Large intestine (tissue), 3 donors: ENCODE results near the gene HSPB6. TPM values are rescaled to one million over a fixed set of nuclear protein-coding genes. Genes with fewer than 3 reads are reported as not detected.

Source experiments
- DNase-seq, 2 donors: peaks; one replicate each; pipeline versions ENCODE4 v3.0.0 to v3.0.0-alpha.2; 2013
- H3K27ac ChIP-seq: one replicate; pipeline ENCODE4 v1.5.1; 2013; ENCODE audit warnings: low read length
- H3K27me3 ChIP-seq: 2 replicates; pipeline ENCODE4 v1.6.1; 2013; ENCODE audit warnings: low read length; ENCODE audit not compliant: control insufficient read depth, insufficient read depth
- H3K36me3 ChIP-seq: 2 replicates; pipeline ENCODE4 v1.6.1; 2013; ENCODE audit warnings: low read length; ENCODE audit not compliant: control insufficient read depth, insufficient read depth
- H3K4me1 ChIP-seq: one replicate; pipeline ENCODE4 v1.6.1; 2013; ENCODE audit warnings: low read length; ENCODE audit not compliant: control insufficient read depth, insufficient read depth
- H3K4me3 ChIP-seq: one replicate; pipeline ENCODE4 v1.5.1; 2013; ENCODE audit warnings: low read length
- H3K9me3 ChIP-seq: one replicate; pipeline ENCODE4 v1.6.1; 2013; ENCODE audit warnings: mild to moderate bottlenecking, low read depth, low read length, moderate library complexity; ENCODE audit not compliant: control insufficient read depth
- WGBS: methylation state at CpG from one replicate; pipeline ENCODE4 v1.1.5; 2013; ENCODE audit warnings: low lambda C conversion rate; ENCODE audit not compliant: insufficient coverage; 5-methylcytosine and 5-hydroxymethylcytosine counted together
- polyA plus RNA-seq: library from polyadenylated mRNA; unstranded; fragments of 120-200 nt; gene quantifications from one replicate; pipeline ENCODE4 v1.2.1, GENCODE V29; 2013

The HSPB6 gene
- polyA plus RNA-seq, 1 donor, result 50.2 TPM

DNA sequence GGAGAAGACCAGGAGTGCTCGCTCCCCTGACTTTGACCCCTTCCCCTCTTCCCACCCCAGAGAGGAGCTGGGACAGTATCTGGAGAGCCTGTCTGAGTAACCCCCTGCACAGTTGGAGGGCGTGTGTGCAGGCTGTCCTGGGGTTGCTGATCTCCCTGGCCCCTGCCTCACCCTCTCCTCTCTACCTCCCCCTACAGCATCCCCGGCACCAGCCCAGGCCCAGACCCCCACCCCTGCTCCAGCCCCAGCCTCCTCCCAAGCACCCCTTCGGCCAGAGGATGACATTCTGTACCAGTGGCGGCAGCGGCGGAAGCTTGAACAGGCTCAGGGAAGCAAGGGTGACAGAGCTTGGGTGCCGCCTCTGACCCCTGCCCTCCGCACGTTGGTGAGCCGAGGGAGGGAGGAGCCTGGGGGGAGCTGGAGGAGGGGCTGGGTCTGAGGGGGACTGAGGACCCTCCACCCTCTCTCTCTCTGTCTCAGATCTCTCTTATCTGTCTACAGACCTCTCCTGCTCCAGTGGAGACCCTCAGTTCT is 9.8 kb upstream of the HSPB6 start:
- Histone ChIP-seq H3K4me1 (no peaks in the 10 kb centered on the region), H3K36me3 (peaks cover 25% of the 10 kb centered on the region), H3K27ac (no peak overlapping the region), H3K27me3 (no peaks in the 10 kb centered on the region), H3K4me3 (no peak overlapping the region), H3K9me3 (no peaks in the 10 kb centered on the region)
- WGBS, result no CpG with 5 or more reads among the region's 11 CpGs
- no peak for DNase-seq

- Histone ChIP-seq H3K27me3 (no peaks in the 10 kb centered on the region), H3K4me3 (no peak overlapping the region), H3K27ac (no peak overlapping the region), H3K36me3 (peaks cover 34% of the 10 kb centered on the region), H3K9me3 (no peaks in the 10 kb centered on the region), H3K4me1 (no peaks in the 10 kb centered on the region)
- no peak for DNase-seq
- 100% methylated on average over 2 of the region's 17 CpGs for WGBS
Observed at GRCh38 chr19:35764432-35765315, 7.8 kb upstream of the HSPB6 start.

GRCh38 chr19:35760711-35761349 is 4.0 kb upstream of the HSPB6 start:
- DNase-seq, result no peak
- peaks cover 27% of the 10 kb centered on the region for H3K36me3 ChIP-seq
- WGBS, result no CpG with 5 or more reads among the region's 4 CpGs
- H3K4me1 ChIP-seq, result peaks cover 19% of the 10 kb centered on the region
- no peak overlapping the region for H3K4me3 ChIP-seq
- H3K9me3 ChIP-seq, result no peaks in the 10 kb centered on the region
- H3K27ac ChIP-seq, result no peak overlapping the region
- H3K27me3 ChIP-seq, result peaks cover 14% of the 10 kb centered on the region

DNA sequence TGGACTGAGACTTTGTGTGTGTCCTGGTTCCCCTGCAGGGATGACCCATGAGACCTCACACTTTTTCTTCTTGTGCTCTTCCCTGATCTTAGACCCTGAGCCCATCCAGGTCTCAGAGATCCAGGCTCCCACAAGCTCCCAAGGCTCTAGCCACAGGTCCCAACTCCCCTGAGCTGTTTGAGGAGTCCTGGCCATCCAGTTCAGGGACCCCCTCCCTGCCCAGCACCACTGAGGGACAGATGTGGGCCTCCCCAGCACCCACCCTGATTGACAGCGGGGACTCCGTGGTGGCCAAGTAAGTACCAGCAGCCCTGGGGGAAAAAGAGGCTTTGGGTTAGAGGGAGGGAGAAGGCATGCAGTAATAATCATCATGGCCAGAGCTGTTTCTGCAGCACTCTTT is 2.9 kb upstream of the HSPB6 start:
- Histone ChIP-seq H3K4me3 (no peak overlapping the region), H3K9me3 (no peaks in the 10 kb centered on the region), H3K27ac (no peak overlapping the region), H3K4me1 (peaks cover 25% of the 10 kb centered on the region), H3K27me3 (peaks cover 23% of the 10 kb centered on the region), H3K36me3 (peaks cover 23% of the 10 kb centered on the region)
- DNase-seq, result no peak
- WGBS, result 100% methylated on average over 2 of the region's 2 CpGs

DNA sequence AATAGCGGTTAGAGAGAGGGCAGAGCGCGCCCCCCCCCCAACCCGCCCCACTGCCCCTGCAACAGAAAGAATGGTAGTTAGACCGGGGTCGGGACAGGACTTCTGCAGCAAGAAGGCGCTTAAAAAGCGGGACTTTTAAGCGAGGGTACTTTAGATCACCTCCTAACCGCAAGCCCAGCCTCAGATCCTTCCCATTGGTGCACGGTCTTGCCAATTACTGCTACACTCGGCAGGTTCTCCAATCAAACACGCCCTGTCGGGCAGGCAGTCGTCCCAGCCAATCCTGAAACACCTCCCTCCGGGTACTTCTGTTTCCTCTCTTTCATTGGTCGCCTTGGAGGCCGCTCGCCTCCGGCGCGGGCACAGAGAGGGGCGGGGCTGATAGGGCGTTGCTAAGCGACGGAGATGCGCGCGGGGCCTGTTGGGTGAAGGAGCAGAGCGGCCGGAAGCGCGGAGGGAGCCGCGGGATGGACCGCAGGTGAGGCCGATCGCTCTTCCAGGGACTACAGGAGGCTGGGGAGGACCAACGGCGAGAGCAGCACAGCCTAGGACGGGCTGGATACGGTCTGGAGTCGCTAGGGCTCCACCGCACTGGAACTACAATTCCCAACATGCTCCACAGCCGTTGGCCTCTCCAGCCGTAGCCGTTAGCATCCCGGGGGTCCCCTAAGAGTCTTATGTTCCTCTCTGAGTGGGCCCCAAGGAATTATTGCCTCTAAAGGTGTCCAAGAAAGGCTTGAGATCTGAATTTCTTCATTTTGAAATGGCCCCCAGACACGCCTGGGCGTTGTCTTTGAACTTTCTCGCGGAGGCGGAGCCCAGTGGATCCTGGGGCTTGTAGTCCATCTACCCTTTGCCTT is 1.1 kb upstream of the HSPB6 start, which contains the start of gene PROSER3:
Gene PROSER3, plus strand, starts transcription at position 428 of the 860 bp plus-strand sequence. Its CDS starts 40 bp downstream, at position 468.
- H3K36me3 ChIP-seq, result peaks cover 23% of the 10 kb centered on the region
- peak; percentile 98 to 99 for DNase-seq
- H3K27ac ChIP-seq, result peak within 1 kb of the TSS; percentile 89
- WGBS, result 0% methylated on average over 4 of the region's 53 CpGs
- no peaks in the 10 kb centered on the region for H3K9me3 ChIP-seq
- peaks cover 25% of the 10 kb centered on the region for H3K4me1 ChIP-seq
- H3K4me3 ChIP-seq, result peak within 1 kb of the TSS; percentile 81
- peaks cover 23% of the 10 kb centered on the region for H3K27me3 ChIP-seq

DNA sequence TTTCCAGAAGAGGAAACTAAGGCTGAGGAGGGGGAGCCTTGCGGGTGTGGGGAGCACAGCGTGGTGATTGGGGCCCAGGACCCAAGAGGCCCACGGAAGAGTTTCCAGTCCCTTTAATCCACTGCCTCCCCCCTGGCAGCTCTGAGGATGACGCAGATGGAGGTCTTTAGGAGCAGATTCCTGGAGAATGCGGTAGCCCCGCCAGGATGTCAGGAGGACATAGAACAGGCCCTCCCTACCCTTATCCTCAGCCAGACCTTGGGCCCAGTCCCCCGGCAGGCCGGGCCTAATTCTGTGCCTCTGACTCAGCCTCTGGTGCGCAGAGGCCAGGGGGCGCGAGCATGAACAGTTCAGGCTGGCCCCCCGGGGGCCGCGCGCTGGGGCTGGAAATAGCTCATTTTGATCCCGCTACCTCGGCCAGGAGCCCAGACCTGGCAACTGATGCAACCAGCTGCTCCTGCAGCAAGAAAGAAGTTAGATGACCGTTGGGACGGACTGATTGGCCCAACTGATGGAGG is 461 bp upstream of the HSPB6 start:
- Histone ChIP-seq H3K36me3 (peaks cover 30% of the 10 kb centered on the region), H3K27me3 (peaks cover 23% of the 10 kb centered on the region), H3K4me1 (peaks cover 25% of the 10 kb centered on the region), H3K27ac (peak overlapping the region; percentile 71), H3K9me3 (no peaks in the 10 kb centered on the region), H3K4me3 (peak overlapping the region; percentile 81)
- WGBS, result no CpG with 5 or more reads among the region's 19 CpGs
- DNase-seq, result peak; percentile 66 to 69

- peaks cover 26% of the 10 kb centered on the region for H3K36me3 ChIP-seq
- H3K9me3 ChIP-seq, result no peaks in the 10 kb centered on the region
- peaks cover 23% of the 10 kb centered on the region for H3K27me3 ChIP-seq
- peak overlapping the region; percentile 81 for H3K4me3 ChIP-seq
- peak overlapping the region; percentile 67 for H3K27ac ChIP-seq
- WGBS, result no CpG with 5 or more reads among the region's 74 CpGs
- peak; percentile 56 to 59 for DNase-seq
- H3K4me1 ChIP-seq, result peaks cover 25% of the 10 kb centered on the region
Observed at GRCh38 chr19:35755550-35756376, 1.1 kb downstream of the HSPB6 start.

DNA sequence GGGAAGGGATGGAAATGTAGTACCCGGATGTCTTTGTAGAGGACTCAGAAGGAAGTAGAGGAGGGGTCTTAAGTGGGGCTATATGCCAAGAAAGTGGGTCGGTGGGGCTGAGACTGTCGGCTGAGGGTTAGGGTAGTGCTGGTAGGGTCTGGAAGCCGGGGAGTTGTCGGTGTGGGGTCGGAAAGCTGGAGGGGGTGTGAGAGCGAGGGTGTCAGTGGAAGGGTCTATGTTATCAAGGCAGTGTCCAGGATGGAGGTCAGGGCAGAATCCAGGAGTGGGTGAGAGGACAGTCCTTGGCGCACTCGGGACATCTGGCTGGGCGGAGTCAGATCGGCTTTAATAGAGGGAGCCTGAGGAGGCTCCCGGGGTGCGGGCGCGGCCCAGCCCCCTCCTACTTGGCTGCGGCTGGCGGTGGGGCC is 1.7 kb downstream of the HSPB6 start:
- DNase-seq, result no peak
- Histone ChIP-seq H3K9me3 (no peaks in the 10 kb centered on the region), H3K36me3 (peaks cover 24% of the 10 kb centered on the region), H3K4me1 (peaks cover 25% of the 10 kb centered on the region), H3K27me3 (peaks cover 23% of the 10 kb centered on the region), H3K4me3 (peak overlapping the region; percentile 25), H3K27ac (no peak overlapping the region)
- WGBS, result no CpG with 5 or more reads among the region's 17 CpGs

DNA sequence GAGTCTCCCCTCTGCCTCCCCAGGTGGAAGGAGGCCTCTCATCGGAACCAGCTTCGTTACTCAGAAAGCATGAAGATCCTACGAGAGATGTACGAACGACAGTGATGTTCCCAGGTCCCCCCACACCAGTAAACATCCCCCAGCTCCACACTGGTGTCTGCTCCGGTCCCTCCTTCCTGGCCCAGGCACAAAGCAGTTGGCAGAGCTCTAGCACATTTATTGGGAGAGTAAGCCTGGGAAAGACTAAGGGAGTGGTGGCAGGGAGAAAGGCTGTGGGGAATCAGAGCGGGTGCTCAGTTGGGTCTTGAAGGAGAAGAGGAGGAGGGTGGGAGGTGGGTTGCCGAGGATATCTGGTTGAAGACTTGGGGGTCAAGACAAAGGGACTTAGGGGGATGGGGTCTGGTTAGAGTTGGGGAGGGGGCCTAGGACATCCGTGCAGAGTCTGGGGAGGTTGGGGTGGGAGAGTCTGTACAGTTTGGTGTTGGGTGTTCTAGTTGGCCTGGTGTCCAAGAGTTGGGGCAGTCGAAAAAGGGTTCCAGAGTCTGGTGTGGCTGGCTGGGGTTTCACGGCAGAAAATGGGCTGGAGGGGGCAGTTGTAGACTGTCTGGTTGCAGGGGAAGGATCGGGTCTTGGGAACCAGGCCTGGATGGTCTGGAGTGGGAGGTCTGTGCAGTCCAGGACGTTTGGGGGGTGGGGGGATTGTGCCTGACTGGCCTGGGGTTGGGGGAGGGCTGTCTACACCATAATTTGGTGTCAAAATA is 2.3 kb downstream of the HSPB6 start:
- Histone ChIP-seq H3K4me3 (no peak overlapping the region), H3K27ac (no peak overlapping the region), H3K36me3 (peaks cover 19% of the 10 kb centered on the region), H3K9me3 (no peaks in the 10 kb centered on the region), H3K27me3 (peaks cover 23% of the 10 kb centered on the region), H3K4me1 (peaks cover 25% of the 10 kb centered on the region)
- no peak for DNase-seq
- no CpG with 5 or more reads among the region's 13 CpGs for WGBS
